Gastrocnemius medialis (tissue), 4 donors: Measurements from ENCODE around the gene CSH2. TPM values are rescaled to one million over a fixed set of nuclear protein-coding genes. Genes with fewer than 3 reads are reported as not detected.
A peak's percentile ranks its signal among the peaks of the same experiment; 100 is the strongest.

Experiments
- ATAC-seq, 2 donors: fragments of 150-250 bp; one replicate each; pipeline ENCODE4 v1.9.1; 2016
- DNase-seq, 2 donors: peaks; one replicate each; pipeline ENCODE4 v3.0.0-alpha.2; 2019
- H3K27ac ChIP-seq, 4 donors: fragments of 200-600 bp; sonication (generic); 1 replicate in 1 of 4; 2 replicates in 3 of 4; pipeline ENCODE4 v1.5.1; 2016 to 2018; ENCODE audit warnings: mild to moderate bottlenecking in 2 of 4, moderate library complexity in 1 of 4
- H3K27me3 ChIP-seq, 3 donors: fragments of 200-600 bp; sonication (generic) in 2 of 3; 1 replicate in 1 of 3; 2 replicates in 2 of 3; pipeline versions ENCODE4 v1.5.1 to v1.6.0; 2016 to 2019; ENCODE audit warnings: mild to moderate bottlenecking in 1 of 3, moderate library complexity in 1 of 3
- H3K36me3 ChIP-seq, 2 donors: fragments of 200-600 bp; sonication (generic) in 1 of 2; one replicate each; pipeline ENCODE4 v1.5.1; 2017 to 2018
- H3K4me1 ChIP-seq, 2 donors: fragments of 200-600 bp; sonication (generic) in 1 of 2; one replicate each; pipeline ENCODE4 v1.5.1; 2016 to 2017; ENCODE audit warnings: mild to moderate bottlenecking in 2 of 2
- H3K4me3 ChIP-seq, 4 donors: fragments of 200-600 bp; sonication (generic) in 3 of 4; 1 replicate in 1 of 4; 2 replicates in 3 of 4; pipeline ENCODE4 v1.5.1; 2016 to 2019; ENCODE audit warnings: mild to moderate bottlenecking in 2 of 4
- H3K9me3 ChIP-seq, 3 donors: fragments of 200-600 bp; sonication (generic) in 2 of 3; 1 replicate in 1 of 3; 2 replicates in 2 of 3; pipeline ENCODE4 v1.5.1; 2016 to 2019
- POLR2A ChIP-seq, 2 donors: fragments of 450-650 bp; IDR thresholded peaks; one replicate each; pipeline ENCODE4 v1.6.1; 2017; ENCODE audit warnings: antibody characterized with exemption in 2 of 2, mild to moderate bottlenecking in 2 of 2, moderate library complexity in 2 of 2
- in situ Hi-C, 4 donors: fragments of 200-750 bp; cut with MboI; loops; one replicate each; pipeline versions ENCODE4 v1.15.0 to v1.8.0; 2017; ENCODE audit warnings: low sequenced_read_pairs in 4 of 4
- intact Hi-C: fragments of 100-400 bp; cut with DNase I; formaldehyde crosslinking; loops from one replicate; pipeline ENCODE4 v1.15.1; 2023; ENCODE audit warnings: low total_unique reads
- total RNA-seq, 4 donors: library from RNA; depleted of rRNA; stranded (reverse); fragments of >200 nt; gene quantifications; one replicate each; pipeline versions ENCODE4 v1.1.0 to v1.2.3, GENCODE V29; 2016
- TF ChIP-seq, protein P1 (sequence below), 5 experiments: fragments of 450-650 bp in 3 of 5; fragments of 200-600 bp in 2 of 5; sonication (generic) in 2 of 5; IDR thresholded peaks in 4 of 5; conservative IDR thresholded peaks in 1 of 5; 1 replicate in 4 of 5; 2 replicates in 1 of 5; pipeline ENCODE4 v1.5.1; 2016 to 2019; ENCODE audit warnings: antibody characterized with exemption in 5 of 5, mild to moderate bottlenecking in 3 of 5, moderate library complexity in 3 of 5

The CSH2 gene
- total RNA-seq, 4 donors from 2014 or later: not detected

DNA sequence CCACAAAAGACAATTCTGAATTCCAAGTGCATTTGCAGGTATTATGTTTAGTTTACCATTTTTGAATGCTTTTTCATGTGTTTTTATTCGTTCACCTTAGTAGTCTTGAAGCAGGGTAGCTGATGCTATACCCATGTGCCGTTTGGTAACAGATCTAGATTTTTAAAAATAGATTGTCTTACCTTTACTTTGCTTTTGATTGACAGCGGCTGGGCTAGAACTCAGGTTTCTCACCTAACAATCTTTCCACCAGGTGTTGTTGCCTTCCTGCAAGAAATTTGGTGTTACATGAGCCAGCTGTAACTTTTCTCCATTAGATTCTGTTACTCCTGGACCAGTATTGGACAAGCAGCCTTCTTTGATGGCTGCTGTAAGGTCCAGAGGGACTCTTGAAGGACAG, 44.5 kb downstream of the CSH2 start:
- Histone ChIP-seq H3K4me3 (peak overlapping the region in 3 of 4 donors; percentile 12 to 89 (median 85)), H3K9me3 (no peaks in the 10 kb centered on the region), H3K4me1 (peaks cover 26 to 41% of the 10 kb centered on the region in 2 donors), H3K27me3 (no peaks in the 10 kb centered on the region), H3K27ac (peak overlapping the region; percentile 92 to 95 (median 94)), H3K36me3 (peaks cover under 1 to 70% of the 10 kb centered on the region in 2 donors)
- DNase-seq: no peak
- no peak for TF ChIP-seq POLR2A (IDR thresholded peaks at IDR 0.05)
- TF ChIP-seq, protein P1, sequence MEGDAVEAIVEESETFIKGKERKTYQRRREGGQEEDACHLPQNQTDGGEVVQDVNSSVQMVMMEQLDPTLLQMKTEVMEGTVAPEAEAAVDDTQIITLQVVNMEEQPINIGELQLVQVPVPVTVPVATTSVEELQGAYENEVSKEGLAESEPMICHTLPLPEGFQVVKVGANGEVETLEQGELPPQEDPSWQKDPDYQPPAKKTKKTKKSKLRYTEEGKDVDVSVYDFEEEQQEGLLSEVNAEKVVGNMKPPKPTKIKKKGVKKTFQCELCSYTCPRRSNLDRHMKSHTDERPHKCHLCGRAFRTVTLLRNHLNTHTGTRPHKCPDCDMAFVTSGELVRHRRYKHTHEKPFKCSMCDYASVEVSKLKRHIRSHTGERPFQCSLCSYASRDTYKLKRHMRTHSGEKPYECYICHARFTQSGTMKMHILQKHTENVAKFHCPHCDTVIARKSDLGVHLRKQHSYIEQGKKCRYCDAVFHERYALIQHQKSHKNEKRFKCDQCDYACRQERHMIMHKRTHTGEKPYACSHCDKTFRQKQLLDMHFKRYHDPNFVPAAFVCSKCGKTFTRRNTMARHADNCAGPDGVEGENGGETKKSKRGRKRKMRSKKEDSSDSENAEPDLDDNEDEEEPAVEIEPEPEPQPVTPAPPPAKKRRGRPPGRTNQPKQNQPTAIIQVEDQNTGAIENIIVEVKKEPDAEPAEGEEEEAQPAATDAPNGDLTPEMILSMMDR (IDR thresholded peaks at IDR 0.05 in 4 of 5, conservative IDR thresholded peaks at IDR 0.05 in 1 of 5): no peak
- in situ Hi-C loops: loop anchor here in 2 of 4 donors (25.0 kb wide), 2 partner anchors 392 to 683 kb away; partner anchors contain the start of genes CEP95 (in 1 of the 2), CYB561 (in 1 of the 2) and DDX5 (in 1 of the 2)
- intact Hi-C loops: loop anchor here (1.0 to 10.0 kb wide), 2 partner anchors 9 to 676 kb away; partner anchors contain the start of genes CEP95 and DDX5
- ATAC-seq: no peak

DNA sequence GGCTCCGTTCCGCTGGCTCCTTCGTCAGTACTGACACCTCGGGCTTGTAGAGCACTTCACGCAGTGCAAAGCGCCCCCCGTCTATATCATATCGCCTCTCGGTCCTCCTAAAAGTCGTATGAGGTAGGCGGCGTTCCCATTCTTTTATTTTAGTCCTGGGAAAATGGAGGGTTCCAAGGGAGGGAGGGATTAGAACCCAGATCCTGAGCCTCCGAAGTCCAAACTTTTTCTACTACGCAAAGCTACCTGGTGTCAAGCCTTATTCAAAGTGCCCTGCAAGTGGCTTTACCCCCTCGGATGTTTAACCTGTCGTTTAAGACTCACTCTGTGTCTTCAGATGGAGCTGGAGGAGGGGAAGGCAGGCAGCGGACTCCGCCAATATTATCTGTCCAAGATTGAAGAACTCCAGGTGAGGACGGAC, 45.7 kb downstream of the CSH2 start:
- H3K27me3 ChIP-seq: no peaks in the 10 kb centered on the region
- peaks cover 22 to 33% of the 10 kb centered on the region in 2 donors for H3K4me1 ChIP-seq
- in situ Hi-C loops (loop anchor here in 2 of 4 donors (25.0 kb wide), 2 partner anchors 391 to 684 kb away; partner anchors contain the start of genes CEP95 (in 1 of the 2), CYB561 (in 1 of the 2) and DDX5 (in 1 of the 2)), intact Hi-C loops (loop anchor here (1.0 to 10.0 kb wide), 4 partner anchors 10 to 677 kb away; partner anchors contain the start of genes CCDC47, CEP95 and DDX5)
- H3K36me3 ChIP-seq: peaks cover 5 to 70% of the 10 kb centered on the region in 2 donors
- peak overlapping the region; percentile 92 to 95 (median 94) for H3K27ac ChIP-seq
- DNase-seq (no peak), ATAC-seq (no peak)
- no peak for TF ChIP-seq POLR2A (IDR thresholded peaks at IDR 0.05)
- TF ChIP-seq, protein P1 (IDR thresholded peaks at IDR 0.05 in 4 of 5, conservative IDR thresholded peaks at IDR 0.05 in 1 of 5): no peak
- H3K9me3 ChIP-seq: no peaks in the 10 kb centered on the region
- H3K4me3 ChIP-seq: peak overlapping the region; percentile 84 to 89 (median 86)

DNA sequence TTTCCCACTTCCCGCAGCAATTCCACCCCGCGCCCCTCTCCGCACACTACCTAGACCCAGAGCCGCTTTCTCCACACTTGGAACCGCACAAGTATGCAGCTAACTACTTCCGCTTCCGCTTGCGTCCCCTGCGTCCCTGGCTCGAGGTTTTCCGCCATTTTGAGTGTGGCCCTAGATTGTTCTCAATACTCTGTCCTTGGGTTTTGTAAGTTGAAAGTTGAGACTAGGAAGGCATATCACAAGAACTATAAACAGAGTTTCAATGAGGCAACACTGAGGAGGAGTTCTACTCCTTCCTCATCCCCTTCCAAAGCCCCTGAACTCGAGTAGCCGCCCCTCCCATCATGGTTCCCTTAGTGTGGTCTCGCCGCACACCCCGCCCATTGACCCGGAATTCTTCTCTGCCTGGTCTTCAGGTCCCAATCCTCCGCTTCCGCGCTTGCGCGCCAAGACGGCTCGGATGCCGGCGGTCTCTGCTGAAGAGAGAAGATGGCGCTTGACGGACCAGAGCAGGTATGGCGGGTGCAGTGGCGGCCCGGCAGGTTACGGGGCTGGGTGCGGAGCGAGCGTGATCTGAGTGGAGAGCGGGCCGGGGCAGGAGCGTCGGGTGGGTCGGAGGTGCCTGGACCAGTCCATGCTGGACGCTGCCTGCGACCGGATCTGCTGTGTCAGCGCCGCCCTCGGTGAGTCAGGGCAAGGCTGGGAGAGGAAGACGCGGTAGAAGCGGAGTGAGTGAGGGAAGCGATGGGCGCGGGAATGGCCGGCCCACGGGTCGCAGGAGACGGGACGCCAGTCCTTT, 46.3 kb downstream of the CSH2 start, which contains the start of the genes FTSJ3 and PSMC5:
TSS of gene FTSJ3 (minus strand) at position 662 of the 799 bp plus-strand sequence. CDS start 761 bp downstream, outside the sequence.
TSS of gene PSMC5 (plus strand) at position 430 of the 799 bp plus-strand sequence. CDS start at position 490, 60 bp downstream.
- peak within 1 kb of the TSS; percentile 84 to 89 (median 86) for H3K4me3 ChIP-seq
- no peaks in the 10 kb centered on the region for H3K9me3 ChIP-seq
- intact Hi-C loops: loop anchor here (1.0 to 10.0 kb wide), 3 partner anchors 16 to 678 kb away; partner anchors contain the start of genes CCDC47, CEP95 and DDX5
- peaks cover 5 to 70% of the 10 kb centered on the region in 2 donors for H3K36me3 ChIP-seq
- peak within 1 kb of the TSS; percentile 92 to 95 (median 94) for H3K27ac ChIP-seq
- H3K27me3 ChIP-seq: no peaks in the 10 kb centered on the region
- H3K4me1 ChIP-seq: peaks cover 25 to 33% of the 10 kb centered on the region in 2 donors
- TF ChIP-seq, protein P1 (IDR thresholded peaks at IDR 0.05 in 4 of 5, conservative IDR thresholded peaks at IDR 0.05 in 1 of 5): peak in 3 of 5 experiments; percentile 23 to 53 (median 31)
- TF ChIP-seq POLR2A (IDR thresholded peaks at IDR 0.05): peak; percentile 78 to 91
- DNase-seq (peak; percentile 94 to 95), ATAC-seq (peak; percentile 96 to 97)
- in situ Hi-C loops: loop anchor here in 2 of 4 donors (25.0 kb wide), 2 partner anchors 390 to 685 kb away; partner anchors contain the start of genes CEP95 (in 1 of the 2), CYB561 (in 1 of the 2) and DDX5 (in 1 of the 2)

DNA sequence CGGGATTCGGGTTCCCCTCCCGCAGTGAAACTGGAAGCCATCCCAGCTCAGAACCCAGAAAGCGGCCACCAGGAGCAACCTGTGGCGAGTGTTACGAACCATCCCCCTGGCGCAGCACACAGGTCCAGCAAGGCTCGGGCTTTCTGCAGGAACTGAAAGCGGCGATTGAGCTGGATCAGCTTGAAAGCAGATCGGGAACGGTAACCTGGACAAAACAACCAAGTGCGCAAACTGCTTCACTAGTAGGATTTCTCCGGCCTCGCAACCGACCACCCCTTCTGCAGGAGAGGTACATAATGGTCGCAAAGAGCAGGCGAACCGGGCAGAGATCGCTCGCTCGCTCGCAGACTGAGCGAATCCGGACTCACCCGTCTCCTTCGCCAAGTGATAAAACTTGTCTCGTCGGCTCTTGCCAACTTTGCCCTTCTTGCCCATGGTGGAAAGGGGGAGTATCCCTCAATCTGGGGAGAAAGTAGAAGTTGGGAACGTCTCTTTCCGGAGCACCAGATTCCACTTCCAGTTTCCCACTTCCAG, 46.9 kb downstream of the CSH2 start:
- H3K27ac ChIP-seq: peak overlapping the region; percentile 92 to 95 (median 94)
- H3K36me3 ChIP-seq: peaks cover 5 to 70% of the 10 kb centered on the region in 2 donors
- peak overlapping the region; percentile 84 to 89 (median 86) for H3K4me3 ChIP-seq
- no peak for TF ChIP-seq POLR2A (IDR thresholded peaks at IDR 0.05)
- TF ChIP-seq, protein P1 (IDR thresholded peaks at IDR 0.05 in 4 of 5, conservative IDR thresholded peaks at IDR 0.05 in 1 of 5): no peak
- peaks cover 26 to 33% of the 10 kb centered on the region in 2 donors for H3K4me1 ChIP-seq
- ATAC-seq (peak; percentile 1 to 5), DNase-seq (no peak)
- no peaks in the 10 kb centered on the region for H3K9me3 ChIP-seq
- intact Hi-C loops: loop anchor here (1.0 to 10.0 kb wide), 3 partner anchors 17 to 678 kb away; partner anchors contain the start of genes CCDC47, CEP95 and DDX5
- no peaks in the 10 kb centered on the region for H3K27me3 ChIP-seq
- in situ Hi-C loops: loop anchor here in 2 of 4 donors (25.0 kb wide), 2 partner anchors 389 to 686 kb away; partner anchors contain the start of genes CEP95 (in 1 of the 2), CYB561 (in 1 of the 2) and DDX5 (in 1 of the 2)
